Activated CD4-positive, alpha-beta T cell treated with anti-CD3 and anti-CD28 coated beads for 1 hour (primary cell): ENCODE data around the gene CHST11.
A peak's percentile ranks its signal among the peaks of the same experiment; 100 is the strongest.

Experiments
- DNase-seq: peaks from one replicate; pipeline ENCODE4 v3.0.0-alpha.2; 2020

The CHST11 gene

DNA sequence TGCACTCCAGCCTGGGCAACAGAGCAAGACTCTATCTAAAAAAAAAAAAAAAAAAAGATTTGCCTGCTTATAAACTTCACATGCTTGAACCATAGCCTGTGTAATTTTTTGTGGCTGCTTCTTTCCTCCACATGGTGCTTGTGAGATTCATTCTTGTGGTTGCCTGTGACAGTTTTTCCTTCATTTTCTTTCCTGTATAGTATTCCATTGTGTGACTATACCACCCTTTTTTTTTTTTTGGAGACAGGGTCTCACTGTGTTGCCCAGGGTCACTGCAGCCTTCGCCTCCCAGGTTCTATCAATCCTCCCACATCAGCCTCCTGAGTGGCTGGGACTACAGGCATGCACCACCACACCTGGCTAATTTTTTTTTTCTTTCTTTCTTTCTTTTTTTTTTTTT, 22.6 kb upstream of the CHST11 start:
- no peak for DNase-seq

DNA sequence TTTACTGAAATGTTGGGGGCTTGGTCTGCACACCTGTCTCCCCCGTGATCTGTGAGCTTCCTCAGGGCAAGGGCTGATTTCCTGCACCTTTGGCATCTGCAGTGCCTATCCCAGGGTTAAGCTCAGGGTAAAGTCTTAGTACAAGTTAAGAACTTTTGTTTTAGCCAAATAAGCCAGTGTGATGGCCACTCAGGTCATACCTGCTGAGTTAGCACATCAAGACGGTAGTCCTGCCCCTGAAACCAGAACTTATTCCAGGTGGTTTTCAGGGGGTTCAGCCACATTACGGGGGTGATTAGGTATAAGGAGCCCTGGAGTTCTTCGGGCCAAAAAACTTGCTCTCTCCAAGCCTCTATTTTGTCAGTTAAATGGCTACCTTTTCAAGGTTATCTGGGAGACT, 21.6 kb upstream of the CHST11 start:
- no peak for DNase-seq

DNA sequence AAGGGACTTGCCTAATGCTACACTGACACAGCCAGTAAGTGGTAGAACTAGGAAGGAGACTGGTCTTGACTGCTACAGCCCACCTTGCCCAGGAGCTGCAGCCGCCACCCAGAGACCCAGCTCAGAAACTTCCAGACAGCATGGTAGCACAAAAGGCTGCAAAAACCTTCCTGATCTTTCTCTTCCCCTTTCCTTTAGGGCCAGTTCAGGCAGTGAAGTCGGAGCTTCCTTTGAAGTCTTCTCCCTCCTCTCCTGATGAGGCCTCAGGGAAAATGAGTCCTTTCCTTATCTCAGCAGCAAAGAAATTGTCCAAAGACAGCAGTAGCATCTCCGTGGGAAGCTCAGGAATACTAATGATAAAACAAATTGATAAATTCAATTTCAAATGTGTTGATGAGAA, 21.0 kb upstream of the CHST11 start:
- DNase-seq = no peak

DNA sequence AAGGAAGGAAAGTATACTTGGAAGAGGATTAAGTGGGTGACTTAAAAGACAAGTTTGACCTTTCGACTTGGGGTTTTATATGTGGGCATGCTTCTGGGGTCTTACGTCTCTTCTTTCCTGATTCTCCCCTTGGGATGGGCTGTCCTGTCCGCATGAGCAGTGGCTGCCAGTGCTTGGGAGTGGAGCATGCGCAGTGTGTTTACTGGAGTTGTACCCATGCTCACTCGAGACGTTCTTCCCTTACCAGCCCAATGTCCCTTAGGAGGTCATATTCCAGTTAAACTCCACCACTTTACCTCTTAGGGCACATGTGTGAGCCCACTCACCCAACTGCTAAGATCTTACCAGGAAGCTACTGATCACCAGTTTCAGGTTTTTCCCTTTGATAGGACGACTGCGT, 20.0 kb upstream of the CHST11 start:
- DNase-seq = no peak

DNA sequence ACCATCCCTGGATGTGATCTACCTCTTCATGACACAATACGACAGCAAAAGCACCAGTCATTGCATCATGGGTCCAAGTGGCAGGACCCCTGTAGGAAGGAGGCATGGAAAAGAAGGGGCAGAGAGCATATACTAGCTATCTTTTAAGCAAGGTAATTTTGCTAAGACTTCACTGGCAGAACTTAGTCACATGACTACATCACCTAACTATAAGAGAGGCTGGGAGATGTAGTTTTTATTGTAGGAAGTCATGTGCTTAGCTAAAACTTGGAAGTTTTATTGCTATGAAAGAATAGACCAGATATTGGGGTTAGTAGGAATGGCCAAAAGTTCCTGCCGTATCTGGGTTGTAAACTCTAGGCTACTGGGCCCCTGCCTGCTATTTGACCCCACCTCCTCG, 18.6 kb upstream of the CHST11 start:
- DNase-seq = no peak

DNA sequence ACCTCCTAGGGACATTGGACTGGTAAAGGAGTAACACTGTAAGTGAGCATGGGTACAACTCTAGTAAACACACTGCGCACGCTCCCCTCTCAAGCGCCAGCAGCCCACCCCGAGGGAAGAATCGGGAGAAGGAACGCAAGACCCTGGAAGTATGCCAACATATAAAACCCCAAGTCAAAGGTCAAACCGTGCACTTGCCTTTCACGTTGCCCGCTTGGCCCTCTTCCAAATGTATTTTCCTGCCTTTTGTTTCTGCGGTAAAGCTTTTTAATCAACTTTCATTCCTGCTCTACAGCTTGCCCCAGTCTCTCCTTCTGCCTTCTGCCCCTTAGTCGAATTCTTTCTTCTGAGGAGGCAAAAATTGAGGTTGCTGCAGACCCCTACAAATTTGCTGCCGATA, 17.6 kb upstream of the CHST11 start:
- no peak for DNase-seq

DNA sequence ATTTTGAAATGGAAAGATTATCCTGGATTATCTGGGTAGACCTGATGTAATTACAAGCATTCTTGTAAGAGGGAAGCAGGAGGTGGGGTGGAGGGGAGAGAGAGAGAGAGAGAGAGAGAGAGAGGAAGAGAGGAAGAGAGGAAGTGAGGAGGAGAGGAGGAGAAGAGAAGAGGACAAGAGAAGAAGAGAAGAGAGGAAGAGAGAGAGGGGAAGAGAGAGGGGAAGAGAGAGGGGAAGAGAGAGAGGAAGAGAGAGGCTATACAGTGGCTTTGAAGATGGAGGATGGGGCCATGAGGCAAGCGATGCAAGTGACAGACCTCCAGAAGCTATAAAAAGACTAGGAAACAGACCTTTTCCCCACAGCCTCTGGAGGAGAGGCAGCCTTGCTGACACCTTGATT, 13.7 kb upstream of the CHST11 start:
- DNase-seq = no peak

DNA sequence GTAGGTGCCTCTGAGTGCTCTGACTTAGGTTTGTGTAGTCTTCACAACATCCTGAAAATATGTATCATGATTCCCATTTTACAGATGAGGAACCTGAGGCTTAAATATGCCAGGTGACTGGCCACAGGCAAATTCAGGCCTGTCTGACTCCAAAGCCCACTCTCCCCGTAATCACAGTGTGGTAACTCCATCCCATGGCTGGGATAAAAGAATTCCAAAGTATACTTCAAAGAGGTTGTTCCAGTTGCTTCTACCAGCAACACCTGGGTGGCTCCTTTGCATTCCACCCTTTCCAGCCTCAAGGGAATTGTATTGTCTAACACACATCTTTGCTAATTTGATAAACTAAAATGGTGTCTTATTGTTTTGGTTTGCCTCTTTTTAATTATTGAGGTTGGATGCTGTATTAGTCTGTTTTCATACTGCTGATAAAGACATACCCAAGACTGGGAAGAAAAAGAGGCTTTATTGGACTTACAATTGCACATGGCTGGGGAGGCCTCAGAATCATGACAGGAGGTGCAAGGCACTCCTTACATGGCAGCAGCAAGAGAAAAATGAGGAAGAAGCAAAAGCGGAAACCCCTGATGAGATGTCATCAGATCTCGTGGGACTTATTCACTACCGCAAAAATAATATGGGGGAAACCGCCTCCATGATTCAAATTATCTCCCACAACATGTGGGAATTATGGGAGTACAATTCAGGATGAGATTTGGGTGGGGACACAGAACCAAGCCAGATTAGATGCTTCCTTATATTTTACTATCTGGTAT, 9.9 kb upstream of the CHST11 start:
- no peak for DNase-seq

DNA sequence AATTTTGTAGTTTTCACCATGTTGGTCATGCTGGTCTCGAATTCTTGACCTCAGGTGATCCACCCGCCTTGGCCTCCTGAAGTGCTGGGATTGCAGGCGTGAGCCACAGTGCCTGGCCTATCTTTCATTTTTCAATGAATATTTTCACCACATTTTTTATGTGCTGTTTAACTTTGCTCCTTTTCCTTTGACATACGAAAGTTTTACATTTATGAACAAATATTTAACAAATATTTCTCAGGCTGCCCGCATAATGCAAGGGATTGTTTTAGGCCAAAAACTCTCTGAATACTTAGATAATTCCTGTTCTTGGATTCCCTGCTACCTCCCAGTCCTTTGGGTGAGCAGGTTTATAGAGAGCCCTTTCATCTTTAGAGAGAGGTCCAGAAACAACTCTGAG, 8.7 kb upstream of the CHST11 start:
- DNase-seq = no peak

DNA sequence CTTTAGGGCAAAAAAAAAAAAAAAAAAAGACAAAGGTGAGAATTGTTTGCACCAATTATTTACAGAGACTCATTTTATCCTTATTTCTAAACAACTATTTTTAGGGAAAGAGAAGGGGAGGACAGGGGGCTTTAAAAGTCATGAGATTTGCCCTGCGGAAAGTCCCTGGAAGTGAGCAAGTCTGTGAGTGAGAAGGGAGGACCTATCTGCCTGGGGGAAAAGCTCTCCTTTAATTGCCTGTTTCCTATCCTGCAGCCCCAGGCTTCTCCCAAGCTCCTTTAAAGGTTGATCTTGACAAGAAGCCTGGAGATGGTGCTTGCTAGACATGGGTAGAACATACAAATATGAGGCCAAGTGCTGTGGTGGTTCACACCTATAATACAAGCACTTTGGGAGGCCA, 8.3 kb upstream of the CHST11 start:
- no peak for DNase-seq

DNA sequence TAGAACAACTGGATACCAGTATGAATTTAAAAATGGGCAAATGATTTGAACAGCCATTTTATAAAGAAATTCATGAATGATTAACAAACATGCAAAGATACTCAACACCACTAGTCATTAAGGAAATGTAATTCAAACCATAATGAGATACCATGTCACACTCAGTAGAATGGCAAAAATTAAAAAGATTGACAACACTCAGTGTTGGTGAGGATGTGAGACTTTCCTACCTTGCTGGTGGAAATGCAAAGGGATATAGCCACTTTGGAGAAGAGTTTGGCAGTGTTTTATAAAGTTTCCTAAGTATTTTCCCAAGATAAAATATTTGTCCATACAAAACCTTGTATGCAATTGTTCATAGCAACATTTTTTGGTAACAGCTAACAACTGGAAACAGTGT, 6.0 kb upstream of the CHST11 start:
- DNase-seq = no peak

DNA sequence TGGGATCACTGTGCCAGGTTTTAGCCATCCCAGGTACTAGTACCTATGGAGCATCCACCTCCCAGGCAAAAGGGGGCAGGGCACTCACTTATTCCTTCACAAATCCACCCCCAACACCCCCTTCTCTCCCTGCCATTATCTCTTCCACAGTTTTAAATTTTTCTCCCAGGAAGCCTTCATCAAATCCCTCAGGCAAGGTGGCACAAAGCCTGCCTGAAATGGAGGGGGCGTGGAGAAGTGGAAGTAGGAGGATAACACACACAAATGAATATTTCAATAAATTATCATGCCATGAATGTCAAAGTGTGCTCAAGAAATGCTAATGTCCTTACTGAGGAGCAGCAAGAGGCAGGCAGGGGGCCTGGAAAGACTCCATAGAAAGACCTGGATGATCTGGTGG, 4.7 kb upstream of the CHST11 start:
- DNase-seq = no peak

DNA sequence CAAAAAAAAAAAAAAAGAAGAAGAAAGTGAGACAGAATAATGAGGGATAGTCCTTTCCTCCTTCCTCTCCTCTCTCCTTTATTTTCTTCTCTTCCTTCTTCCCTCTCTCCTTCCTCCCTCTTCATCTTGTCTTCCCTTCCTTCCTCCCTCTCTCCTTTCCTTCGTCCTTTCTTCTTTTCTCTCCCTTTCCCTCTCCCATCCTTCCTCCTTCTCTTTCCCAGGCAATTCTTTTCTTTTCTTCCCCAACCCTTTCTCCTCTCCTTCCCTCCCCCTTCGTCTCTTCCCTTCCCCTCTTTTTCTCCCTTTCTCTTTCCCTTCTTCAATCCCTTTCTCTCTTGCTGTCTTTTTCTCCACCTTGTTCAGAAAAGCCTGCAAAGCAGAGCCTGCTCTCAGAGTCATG, 3.6 kb upstream of the CHST11 start:
- DNase-seq = no peak

DNA sequence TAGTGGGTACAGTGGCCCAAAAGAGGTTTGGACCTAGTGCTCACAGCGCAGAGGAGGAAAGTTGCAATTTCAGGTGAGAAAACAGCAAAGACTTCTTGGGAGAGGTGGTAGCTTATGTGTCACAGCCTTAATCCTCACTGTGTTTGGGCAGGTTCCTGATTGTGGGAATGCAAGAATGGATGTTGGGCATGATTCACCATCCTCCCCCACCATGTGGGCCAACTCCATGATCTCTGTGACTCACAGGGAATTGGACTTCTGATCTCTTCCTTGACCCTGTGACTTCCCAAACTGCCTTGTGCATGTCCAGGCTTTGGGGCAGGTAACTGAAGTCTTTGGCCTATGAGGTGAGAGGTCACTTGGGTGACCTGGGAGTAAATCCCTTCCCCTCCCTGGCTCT, 1.8 kb upstream of the CHST11 start:
- no peak for DNase-seq

DNA sequence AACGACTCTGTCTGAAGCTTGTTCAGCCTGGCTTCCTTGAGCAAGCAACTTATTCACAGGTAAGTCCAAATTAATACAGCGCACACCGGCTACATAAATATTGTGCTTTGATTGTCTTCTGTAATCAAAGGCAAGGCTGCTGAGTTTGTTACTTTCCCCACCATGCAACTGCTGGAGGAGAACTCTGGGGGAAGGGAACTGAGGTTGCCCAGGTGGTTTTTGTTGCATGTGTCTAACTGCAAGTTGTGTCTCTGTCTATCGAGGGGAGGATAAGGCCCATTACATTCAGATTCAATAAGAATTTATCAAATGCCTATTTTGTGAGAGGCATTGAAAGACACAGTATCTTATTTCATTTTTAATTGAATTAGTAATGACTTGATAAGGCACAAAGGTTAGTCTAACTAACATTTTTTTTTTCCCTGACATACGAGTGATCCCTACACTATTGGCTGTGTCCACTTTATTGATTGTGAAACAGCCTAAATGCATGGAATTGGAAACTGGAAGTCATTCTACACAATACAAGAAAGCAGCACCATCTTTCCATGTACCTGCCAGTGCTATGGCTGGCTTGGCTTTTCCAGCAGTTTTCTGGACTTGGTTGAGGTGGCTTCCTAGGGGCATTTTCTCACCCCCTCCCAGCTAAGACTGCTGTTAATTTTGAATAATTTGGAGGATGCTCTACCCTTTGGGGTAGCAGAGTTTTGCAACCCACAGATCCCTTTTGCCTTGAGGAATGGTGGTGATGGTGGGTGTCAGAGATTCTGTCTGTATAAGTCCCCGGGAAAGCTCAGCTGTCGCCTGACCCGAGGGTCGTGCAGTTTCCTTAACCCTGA, 951 bp upstream of the CHST11 start:
- DNase-seq = no peak

DNA sequence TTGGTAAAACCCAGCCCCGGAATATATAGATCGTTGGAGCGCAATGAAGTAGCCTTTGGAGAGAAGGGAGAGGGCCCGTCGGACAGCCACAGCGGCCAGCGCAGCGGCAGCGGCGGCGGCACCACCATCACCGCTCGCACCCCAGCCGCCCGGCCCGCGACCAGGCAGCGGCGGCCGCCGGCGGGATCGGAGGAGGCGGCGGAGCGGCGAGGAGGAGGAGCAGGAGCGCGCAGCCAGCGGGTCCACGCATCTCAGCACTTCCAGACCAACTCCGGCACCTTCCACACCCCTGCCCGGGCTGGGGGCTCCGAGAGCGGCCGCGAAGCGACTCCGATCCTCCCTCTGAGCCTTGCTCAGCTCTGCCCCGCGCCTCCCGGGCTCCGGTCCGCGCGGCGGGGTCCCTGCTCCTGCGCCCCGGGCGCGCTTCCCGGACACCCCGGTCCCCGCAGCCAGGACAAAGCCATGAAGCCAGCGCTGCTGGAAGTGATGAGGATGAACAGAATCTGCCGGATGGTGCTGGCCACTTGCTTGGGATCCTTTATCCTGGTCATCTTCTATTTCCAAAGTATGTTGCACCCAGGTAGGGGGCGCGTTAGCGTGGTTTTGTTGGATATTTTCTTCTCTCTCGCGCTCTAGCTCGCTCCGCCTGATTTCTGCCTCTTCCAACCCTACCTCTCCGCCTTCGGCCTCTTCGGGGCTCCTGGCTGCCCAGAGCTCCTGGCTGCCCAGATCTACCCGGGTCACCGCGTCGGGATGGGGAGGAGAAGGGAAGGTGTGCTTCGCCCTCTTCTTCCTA, 400 bp downstream of the CHST11 start:
- DNase-seq = peak; percentile 39

DNA sequence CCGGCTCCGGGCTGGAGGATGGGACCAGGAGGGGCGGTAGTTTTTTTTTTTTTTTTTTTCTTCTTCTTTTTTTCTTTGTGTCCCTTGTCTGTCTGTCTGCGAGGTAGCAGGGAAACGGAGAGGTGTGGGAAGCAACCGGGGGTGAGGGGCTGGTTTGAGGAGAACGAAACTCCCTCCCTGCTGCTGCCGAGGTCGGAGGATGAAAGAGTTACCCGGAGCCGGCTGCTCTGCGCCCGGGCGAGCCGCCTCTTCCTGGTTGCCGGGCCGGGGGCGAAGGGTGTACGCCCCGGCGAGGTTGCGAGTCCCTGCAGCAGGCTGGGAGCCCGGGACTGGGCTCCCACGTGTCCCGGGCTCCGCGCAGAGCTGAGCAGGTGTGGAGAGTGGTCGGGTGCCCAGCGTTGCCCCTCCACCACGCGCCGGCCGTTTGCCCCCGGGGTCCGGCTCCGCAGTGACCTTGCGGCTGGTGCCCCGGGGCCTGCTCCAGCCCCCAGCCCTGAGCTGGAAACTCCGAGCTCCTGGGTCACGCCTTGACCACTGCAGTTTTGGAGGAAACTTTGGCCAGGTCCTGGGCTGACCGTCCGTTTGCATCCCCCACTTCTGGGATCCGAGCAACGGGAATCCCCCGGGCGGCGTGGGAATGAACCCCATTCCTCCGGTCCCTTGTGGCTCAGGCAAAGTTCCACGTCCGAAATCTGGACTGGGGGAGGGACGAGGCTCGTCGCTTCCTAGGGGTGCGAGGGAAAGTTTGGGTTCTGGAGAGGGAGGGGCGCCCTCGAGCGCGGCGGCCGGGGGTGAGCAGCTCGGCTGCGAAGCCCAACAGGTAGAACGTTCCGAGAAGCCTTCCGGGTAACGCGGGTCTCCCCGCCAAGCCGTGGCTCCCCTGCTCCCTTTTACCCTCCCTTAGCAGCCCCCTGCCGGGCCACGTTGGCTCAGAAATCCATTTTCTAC, 1.3 kb downstream of the CHST11 start:
- DNase-seq = peak; percentile 48

DNA sequence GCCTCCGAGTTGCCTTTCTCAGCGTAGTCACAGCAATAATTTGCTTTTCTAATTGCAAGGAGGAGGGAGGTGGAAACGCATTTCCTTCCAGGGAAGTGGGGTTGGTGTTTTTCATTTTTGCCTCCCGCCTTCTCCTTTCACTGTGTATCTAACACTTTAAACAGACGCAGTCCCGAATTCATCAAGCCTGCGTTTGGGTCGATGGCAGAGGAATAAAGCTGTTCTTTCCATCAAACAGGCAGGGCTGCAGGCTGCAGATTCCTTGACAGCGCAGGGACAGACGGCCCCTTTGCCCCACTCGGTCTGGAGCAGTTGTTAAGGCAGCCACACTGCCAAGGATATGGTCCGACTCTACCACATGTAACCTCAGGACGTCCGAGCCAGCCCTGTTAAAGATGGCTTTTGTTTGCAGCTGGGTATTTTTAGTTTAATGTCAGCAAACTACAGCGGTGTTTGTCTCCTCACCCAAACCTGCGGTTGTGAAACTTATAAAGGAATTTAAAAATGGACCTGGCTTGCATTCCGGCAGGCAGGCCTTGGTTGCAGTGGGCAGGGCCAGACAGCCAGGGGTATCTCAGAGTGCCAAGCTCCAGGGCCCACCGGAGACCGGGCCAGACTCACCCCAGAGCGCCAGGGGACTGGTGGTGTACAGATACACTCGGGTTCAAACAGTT, 2.1 kb downstream of the CHST11 start:
- no peak for DNase-seq

DNA sequence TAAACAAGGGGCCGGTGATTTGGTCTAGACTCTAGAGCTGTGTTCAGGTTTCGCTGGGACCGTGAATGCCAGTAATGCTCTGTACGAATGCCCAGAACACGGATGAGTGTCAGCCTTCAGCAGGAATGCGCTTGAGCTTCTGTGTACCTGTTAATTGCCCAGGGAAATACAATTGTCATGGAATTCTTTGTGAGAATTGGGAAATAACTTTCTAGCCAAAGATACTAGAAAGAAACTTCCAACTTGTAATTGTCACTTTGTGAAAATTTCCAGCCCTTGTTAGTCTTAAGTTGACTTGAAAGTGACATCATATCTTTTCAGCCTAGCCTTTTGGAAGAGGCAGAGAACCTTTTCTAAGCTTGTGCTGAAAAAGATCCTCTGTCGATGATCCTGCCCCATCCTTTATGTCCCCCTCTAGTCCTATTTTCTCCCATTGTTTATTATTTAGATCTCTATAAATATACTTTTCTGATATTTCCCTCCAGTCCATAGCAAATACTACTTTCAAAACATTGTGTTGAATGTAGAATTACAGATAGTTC, 2.7 kb downstream of the CHST11 start:
- DNase-seq = no peak

DNA sequence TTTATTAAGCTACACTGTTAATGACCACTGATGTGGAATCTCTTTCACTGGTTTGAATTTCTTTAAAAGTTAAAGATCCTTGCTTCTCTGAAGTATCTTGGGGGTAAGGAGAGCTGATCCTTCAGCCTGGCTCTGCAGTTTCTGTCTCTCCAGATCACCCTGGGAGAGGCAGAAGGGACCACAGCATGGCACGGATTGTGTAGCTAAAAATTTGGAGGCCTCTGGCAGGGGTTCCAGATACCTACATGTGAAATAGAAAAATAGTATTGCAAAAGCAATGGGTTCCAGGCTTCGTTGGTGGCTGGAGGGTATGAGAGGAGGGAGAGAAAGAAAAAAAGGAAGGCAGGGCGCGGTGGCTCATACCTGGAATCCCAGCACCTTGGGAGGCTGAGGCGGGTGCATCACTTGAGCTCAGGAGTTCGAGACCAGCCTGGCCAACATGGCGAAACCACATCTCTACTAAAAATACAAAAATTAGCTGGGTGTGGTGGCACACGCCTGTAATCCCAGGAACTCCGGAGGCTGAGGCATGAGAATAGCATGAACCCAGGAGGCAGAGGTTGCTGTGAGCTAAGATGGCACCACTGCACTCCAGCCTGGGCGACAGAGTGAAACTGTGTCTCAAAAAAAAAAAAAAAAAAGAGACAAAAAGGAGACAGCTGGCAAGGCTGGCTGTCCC, 3.4 kb downstream of the CHST11 start:
- no peak for DNase-seq
